GM21515 (cell line): ENCODE results near the gene FBXL5.

Source experiments
- ATAC-seq: cut with Tn5 transposase; IDR thresholded peaks from one replicate; pipeline ENCODE4 v1.9.1; 2021; ENCODE audit not compliant: unreplicated experiment

FBXL5 gene

GRCh38 chr4:15676899-15677298 lies 21.7 kb upstream of the FBXL5 start:
- no peak for ATAC-seq

GRCh38 chr4:15676039-15676438 lies 20.9 kb upstream of the FBXL5 start:
- no peak for ATAC-seq

- ATAC-seq: no peak
Observed at GRCh38 chr4:15675356-15675755, 20.2 kb upstream of the FBXL5 start.

GRCh38 chr4:15674926-15675325 lies 19.8 kb upstream of the FBXL5 start:
- no peak for ATAC-seq

- ATAC-seq: no peak
Observed at GRCh38 chr4:15674046-15674445, 18.9 kb upstream of the FBXL5 start.

- ATAC-seq: no peak
Observed at GRCh38 chr4:15673337-15673736, 18.2 kb upstream of the FBXL5 start.

- no peak for ATAC-seq
Observed at GRCh38 chr4:15672101-15672500, 16.9 kb upstream of the FBXL5 start.

GRCh38 chr4:15670576-15670975 lies 15.4 kb upstream of the FBXL5 start:
- ATAC-seq: no peak

GRCh38 chr4:15668566-15669435 lies 13.6 kb upstream of the FBXL5 start:
- no peak for ATAC-seq

GRCh38 chr4:15667006-15667405 lies 11.8 kb upstream of the FBXL5 start:
- ATAC-seq: no peak

GRCh38 chr4:15665753-15666365 lies 10.7 kb upstream of the FBXL5 start:
- no peak for ATAC-seq

GRCh38 chr4:15659768-15660570 lies 4.8 kb upstream of the FBXL5 start:
- ATAC-seq: no peak

GRCh38 chr4:15658781-15659180 lies 3.6 kb upstream of the FBXL5 start:
- ATAC-seq: no peak

GRCh38 chr4:15658136-15658770 lies 3.1 kb upstream of the FBXL5 start:
- no peak for ATAC-seq

GRCh38 chr4:15657366-15657765 lies 2.2 kb upstream of the FBXL5 start:
- ATAC-seq: no peak

GRCh38 chr4:15656038-15656470 lies 897 bp upstream of the FBXL5 start:
- ATAC-seq: no peak

GRCh38 chr4:15654593-15655222 lies 449 bp downstream of the FBXL5 start:
- ATAC-seq: peak; percentile 50

- ATAC-seq: peak; percentile 22
Observed at GRCh38 chr4:15653864-15654592, 1.1 kb downstream of the FBXL5 start.

- ATAC-seq: no peak
Observed at GRCh38 chr4:15653420-15653819, 1.7 kb downstream of the FBXL5 start.

GRCh38 chr4:15652841-15653240 lies 2.3 kb downstream of the FBXL5 start:
- ATAC-seq: no peak
